ENCODE measurements around the gene SH2D6.
A peak's percentile ranks its signal among the peaks of the same experiment; 100 is the strongest.
"Not testable (repeated sequence)": the region's sequence is repeated elsewhere in the genome, so short reads cannot be mapped to it uniquely, and the experiment has no call there.

Gene SH2D6

GRCh38 chr2:85398426-85399182 lies 19.9 kb upstream of the SH2D6 start:
- DNase-seq (ENCODE audit: low read depth in 2 of 2): no peak

GRCh38 chr2:85399183-85399455 lies 19.4 kb upstream of the SH2D6 start:
- DNase-seq (ENCODE audit: low read depth in 2 of 2): no peak

GRCh38 chr2:85400023-85400422 lies 18.5 kb upstream of the SH2D6 start:
- no peak for DNase-seq (ENCODE audit: low read depth in 2 of 2)

DNA sequence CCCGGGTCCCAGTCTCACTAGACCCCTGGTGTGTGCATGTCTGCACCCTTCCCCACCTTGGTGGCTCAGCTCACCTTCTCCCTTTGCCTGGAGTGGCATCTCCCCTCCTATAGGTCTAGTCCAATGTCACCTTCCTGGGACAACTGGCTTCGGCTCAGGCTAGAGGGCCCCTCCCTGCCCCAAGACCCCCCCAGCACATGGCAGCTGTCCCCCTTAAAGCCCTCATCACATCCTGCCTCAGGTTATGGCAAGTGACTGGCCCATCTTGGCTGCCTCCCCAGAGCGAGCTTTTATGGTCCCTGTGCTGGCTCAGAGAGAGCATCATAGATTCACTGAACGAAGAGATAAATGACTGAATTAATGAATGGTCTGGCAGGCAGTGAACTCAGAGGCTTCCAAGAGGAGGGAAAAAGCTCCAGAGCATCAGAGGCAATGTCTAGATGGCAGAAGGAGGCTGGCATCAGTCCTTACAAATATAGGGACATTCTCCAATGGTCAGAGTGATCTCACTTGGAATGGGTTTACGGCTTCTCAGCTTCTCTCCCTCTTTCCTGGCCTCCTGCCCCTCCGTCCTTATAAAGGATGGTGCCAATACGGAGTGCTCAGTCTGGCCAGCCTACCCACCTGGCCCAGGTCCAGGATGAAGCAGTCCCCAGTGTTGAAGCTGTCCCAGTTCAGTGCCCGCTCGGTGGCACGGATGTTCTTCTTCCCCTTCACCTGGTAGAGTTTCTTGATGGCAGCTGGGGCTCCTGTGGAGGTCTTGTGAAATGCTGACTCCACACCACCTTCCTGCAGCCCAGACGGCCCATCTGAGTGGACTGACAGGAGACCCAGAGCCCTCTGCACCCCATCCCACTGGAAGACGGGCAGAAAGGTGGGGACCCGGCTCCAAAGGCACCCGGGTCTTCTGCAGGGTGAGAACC lies 17.7 kb upstream of the SH2D6 start:
- no peak for DNase-seq (ENCODE audit: low read depth in 2 of 2)

- DNase-seq (ENCODE audit: low read depth in 2 of 2): no peak
Observed at GRCh38 chr2:85401464-85401805, 17.1 kb upstream of the SH2D6 start.

GRCh38 chr2:85401844-85402243 lies 16.7 kb upstream of the SH2D6 start:
- no peak for DNase-seq (ENCODE audit: low read depth in 2 of 2)

DNA sequence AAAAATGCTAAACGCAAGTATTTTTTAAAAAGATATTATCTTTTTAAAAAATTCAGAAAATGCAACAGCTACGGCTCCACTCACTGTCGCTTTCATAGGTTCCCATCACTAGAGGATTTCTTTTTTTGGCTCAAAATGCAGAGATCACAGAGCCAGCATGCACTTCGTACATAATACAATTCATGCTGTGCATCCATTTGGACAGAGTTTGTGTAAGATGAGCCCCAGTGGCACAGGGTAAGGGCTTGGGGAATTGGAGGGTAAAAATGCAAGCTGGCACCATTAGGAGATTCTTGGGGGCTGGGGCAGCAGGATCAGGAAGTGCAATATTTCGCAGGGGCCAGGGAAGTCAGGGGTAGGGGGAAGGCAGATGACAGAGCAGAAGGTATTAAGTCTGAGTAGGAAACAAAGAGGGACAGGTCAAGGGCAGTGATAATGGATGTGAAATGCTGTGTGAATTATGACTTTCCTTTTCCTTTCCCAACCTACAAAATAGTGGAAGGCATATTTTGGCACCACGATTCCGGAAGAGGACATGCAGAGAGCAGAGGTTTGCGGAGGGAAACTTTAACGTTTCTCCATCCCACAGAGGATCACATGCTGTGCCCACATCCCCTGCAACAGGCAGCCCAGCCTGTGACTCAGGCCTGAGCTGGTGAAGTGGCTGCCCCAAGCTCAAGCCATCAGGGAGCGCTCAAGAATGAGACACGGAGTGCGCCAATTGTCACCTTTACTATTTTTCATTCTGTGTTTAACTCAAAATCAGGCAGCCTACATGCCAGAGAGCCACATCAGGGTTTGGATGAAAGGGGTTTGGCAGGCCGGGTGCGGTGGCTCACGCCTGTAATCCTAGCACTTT lies 13.1 kb upstream of the SH2D6 start:
- DNase-seq (ENCODE audit: low read depth in 2 of 2): peak; percentile 31 to 39

GRCh38 chr2:85409845-85410583 lies 8.5 kb upstream of the SH2D6 start, which contains the start of gene CAPG:
CAPG (minus strand) TSS chr2:85410366; CDS start chr2:85402145, 8,221 bp downstream.
- DNase-seq (ENCODE audit: low read depth in 2 of 2): peak in 1 of 2 donors; percentile 19

DNA sequence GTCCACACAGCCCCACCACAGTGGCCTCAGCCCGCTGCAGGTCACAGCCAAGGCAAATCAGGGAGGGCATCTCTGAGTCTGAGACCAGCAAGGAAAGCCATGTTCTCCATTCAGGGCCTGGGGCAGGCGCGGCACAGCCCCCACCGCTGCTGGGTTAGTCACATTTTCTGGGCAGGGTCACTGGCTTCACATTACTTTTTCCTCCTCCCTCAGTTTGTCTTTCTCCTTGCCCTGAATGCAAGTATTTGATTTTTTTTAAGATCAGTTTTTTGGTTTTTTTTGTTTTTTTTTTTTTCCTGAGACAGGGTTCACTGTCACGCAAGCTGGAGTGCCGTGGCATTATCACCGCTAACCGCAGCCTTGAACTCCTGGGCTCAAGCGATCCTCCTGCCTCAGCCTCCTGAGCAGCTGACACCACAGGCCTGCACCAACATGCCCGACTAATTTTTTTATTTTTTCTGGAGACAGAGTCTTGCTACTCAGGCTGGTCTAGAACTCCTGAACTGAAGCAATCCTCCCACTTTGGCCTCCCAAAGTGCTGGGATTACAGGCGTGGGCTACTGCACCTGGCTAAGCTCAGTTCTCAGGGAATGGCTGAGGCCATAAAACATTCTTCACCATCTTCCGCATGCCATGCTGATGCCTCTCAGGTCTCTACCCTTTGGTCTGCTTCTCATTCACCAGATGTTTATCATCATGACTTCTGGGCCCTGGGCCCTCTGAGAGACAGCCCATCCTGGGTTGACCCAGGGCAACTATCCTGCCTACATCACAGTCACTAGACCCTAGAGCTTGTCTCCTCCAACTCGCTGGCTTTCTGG lies 7.7 kb upstream of the SH2D6 start:
- no peak for DNase-seq (ENCODE audit: low read depth in 2 of 2)

GRCh38 chr2:85411405-85411748 lies 7.1 kb upstream of the SH2D6 start:
- no peak for DNase-seq (ENCODE audit: low read depth in 2 of 2)

- DNase-seq (ENCODE audit: low read depth in 2 of 2): no peak
Observed at GRCh38 chr2:85413592-85414420, 4.7 kb upstream of the SH2D6 start.

DNA sequence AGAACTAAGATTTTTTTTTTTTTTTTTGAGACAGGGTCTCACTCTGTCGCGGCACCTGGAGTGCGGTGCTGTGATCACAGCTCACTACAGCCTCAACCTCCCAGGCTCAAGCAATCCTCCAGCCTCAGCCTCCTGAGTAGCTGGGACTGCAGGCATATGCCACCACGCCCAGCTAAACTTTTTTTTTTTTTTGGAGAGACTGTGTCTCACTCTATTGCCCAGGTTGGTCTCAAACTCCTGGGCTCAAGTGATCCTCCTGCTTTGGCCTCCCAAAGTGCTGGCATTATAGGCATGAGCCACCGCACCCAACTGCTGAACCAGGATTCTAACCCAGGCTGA lies 4.1 kb upstream of the SH2D6 start:
- DNase-seq (ENCODE audit: low read depth in 2 of 2): not testable (repeated sequence)

DNA sequence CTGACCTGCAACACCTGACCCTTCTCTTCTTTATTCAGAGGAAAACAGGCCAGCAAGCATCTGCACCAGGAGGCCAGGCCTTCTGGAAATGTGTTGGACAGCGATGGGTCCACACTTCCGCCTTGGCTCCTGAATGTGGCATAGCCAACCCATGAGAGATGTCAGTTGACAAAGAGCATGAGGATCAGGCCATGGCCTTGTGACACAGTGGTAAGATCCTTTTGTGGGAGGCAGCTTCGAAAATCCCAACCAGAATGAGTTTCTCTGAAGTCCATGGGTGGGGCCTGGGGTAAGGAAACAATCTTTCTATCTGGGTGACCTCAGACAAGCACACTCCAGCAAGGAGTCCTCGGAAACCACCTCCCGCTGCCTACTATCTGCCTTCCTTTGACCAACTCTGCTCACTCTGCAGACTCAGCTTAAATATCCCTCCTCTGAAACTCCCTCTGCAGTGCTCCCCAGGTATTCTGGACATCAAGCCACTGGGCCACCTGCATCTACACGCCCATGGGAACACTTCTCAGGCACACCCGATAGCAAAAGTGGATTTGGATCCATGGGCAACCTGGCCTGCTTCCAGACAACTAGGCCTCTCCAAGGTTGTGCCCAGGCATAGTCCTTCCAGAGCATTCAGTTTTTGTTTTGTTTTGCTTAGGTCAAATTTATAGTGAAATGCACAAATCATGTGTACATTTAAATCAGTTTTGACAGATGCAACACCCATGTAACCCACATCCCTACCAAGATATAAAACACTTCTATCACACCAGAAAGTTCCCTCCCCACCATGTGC lies 3.6 kb upstream of the SH2D6 start:
- no peak for DNase-seq (ENCODE audit: low read depth in 2 of 2)

DNA sequence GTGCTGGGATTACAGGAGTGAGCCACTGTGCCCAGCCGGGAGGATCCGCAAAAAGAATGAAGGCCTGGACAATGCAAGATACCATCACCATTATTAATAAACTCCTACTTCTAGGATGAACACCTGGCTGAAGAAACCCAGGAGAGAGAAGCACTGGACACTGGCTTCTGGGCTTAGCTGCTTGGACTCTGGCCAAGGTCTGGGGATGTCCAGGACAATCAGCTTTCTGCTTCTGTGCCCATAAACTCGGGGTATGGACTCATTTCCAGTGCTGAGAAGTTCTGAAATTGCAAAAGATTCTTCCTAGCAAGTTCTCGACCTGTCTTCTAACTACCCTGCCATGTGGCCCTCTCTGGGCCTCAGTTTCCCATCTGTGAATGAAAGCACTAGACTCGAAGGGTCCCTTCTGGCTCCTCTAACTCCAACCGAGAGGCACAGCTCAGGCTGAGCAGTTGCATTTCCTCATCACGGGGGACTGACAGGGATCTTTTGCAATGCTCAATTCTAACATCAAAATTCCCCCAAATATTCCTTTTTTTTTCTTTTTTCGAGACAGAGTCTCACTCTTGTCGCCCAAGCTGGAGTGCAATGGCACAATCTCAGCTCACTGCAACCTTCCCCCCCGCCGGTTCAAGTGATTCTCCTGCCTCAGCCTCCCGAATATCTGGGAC lies 2.4 kb upstream of the SH2D6 start:
- no peak for DNase-seq (ENCODE audit: low read depth in 2 of 2)

GRCh38 chr2:85419009-85419675 lies 628 bp downstream of the SH2D6 start:
- no peak for DNase-seq (ENCODE audit: low read depth in 2 of 2)

DNA sequence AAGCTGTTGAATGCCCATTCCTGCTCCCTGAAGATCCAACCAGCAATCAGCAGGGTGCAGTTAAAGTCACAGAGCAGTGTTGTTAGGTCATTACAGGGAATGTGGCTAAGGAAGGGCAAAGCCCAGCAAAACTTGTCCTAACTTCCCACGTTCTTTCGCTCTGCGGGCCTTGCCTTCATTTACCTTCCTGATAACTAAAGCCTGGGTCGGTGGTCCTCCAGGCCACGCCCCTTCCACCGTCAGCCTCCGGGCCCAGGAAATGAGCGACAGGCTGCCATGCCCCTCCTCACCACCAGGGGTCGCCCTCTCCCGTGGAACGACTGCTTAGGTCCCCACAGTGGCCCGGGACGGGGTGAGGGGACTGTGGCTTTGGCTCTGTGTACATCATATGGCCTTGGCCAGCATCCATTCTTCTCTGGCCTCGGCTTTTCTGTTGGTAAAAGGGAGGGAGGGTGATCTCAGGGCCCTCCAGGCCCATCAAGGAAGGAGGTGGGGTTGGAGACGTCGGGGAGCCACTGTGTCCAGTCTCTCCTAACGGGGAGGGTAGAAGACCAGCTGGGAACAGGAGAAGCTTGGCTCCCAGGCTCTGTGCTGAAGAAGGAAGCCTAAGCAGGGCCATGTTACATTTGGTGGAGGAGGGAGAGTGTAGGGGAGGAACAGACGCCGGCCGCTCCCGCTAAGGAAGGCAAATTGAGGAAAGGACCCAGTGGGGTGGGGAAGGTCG lies 2.2 kb downstream of the SH2D6 start:
- DNase-seq (ENCODE audit: low read depth in 2 of 2): peak; percentile 77 to 91

Data from stimulated activated CD8-positive, alpha-beta memory T cell treated with anti-CD3 and anti-CD28 coated beads, Interleukin-7, amount 100 ng/mL, for 1 hour (primary cell).